GM19328 (cell line): ENCODE data around the gene HOXB4.

ENCODE experiments used
- ATAC-seq: cut with Tn5 transposase; IDR thresholded peaks from one replicate; pipeline ENCODE4 v1.9.1; 2021; ENCODE audit warnings: mild to moderate bottlenecking, moderate library complexity; ENCODE audit not compliant: unreplicated experiment

HOXB4 gene

DNA sequence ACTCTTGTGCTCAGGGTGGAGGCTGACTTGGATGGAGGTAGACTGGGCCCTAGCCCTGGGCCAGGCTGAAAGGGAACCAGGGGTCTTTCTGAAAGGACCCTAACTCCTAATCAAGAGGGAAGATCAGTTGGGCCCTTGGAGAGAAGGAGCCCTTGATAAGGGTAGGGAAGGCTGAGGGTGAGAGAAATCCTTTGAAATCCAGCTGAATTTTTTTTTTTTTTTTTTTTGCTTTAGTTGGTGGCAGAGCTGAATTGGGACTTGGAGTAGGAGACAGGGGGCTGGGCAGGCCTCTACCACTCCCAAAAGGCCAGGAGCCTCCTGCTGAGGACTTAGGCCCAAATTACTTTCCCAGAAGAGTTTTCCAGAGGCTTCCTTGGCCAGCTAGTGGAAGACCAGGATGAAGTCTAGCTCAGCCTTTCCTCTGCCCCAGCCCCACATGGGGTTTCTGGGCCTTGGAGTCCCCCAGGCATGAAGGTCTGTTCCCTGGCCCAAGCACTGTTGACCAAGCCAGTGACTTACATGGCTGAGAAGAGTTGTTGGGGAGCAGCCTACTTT is 12.5 kb upstream of the HOXB4 start:
- ATAC-seq, result no peak

DNA sequence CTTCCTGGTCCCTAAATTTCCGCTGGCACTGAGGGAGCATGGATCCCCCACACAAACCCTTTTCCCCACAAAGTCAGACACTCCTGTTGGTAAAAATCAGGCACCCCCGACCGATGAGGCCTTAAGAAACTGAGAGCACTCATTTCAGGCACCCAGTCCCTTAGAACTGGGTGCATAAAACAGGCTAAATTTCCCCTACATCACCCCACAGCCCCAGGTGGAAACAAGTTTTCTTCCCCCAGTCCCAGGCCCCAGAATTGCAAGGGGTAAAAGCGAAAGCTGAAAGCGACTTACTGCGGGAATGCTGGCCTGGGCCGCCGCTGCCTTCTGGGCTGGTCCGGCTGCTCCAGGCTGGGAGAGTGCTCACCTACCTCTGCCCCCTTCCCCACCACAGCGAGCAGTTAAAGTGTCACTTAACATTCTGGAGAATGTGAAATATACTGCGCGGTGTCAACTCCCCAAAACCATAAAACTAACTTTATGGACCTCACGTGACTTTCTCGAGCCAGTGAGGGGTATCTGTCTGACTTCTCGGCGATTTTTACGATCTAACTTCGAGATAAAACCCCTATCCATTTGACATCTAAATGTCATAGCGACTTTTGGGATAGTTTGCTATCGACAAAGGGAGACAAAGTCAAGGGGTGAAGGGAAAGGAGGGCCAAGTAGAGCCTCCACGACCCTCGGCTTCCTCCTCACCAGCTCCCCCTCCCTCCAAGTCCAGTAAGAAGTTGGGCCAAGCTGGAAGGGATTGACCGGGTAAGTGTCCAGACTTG is 11.9 kb upstream of the HOXB4 start, which contains the start of gene HOXB3:
TSS of gene HOXB3 (minus strand) at position 411 of the 776 bp plus-strand sequence. CDS start 37,767 bp downstream, outside the sequence.
- ATAC-seq, result no peak

DNA sequence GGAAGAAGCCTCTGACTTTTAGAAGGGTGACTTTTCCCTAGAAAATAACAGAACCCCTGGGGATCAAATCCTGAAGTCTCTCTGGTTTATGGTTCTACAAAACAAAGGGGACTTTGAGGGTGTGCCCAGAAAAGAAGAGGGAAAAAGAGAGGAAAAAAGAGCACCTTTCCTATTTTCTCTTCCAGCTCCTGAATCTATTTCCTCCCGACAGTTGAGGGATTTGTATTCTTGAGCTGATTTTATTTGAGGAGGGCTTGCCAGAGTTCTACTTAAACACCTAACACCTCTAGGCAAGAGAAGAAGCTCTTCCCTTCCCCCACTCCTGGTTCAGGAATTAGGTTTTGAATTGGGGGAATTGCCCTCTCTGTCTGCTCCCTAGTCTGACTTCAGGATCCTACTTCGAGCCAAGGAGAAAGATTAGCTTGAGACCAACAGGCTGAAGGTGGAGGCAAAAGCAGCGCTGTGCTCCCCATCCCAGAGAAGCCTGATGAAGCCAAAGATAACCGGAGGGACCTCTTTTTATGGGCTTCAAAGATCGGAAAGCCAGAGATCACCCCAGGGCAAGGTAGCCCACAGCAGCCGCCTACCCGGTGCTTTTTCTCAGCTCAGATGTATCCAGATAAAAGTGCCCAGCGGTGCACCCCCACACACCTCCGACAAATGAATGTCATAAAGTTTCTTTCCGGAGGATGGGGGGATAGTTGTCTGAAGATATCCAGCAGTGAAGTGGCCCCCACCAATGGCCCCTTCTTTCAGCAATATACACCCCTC is 11.1 kb upstream of the HOXB4 start:
- ATAC-seq, result no peak

DNA sequence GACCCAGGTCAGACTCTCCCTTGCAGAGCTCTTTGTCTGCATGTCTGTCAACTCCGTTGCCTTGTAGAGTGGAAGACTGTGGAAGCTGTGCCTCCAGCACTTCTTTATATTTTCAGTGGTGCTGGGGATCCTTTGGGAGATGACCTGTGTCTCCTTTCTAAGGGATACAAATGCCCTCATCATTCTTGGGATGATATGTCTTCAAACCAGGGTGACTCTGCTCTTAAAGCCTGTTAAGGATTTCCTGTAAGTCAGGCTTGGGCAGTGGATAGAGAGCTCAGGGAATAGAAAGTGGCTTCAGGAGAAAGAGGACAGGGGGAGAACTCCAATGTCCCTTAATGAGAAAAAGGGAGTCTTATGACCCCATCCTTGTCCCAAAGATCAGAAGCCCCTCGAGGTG is 10.4 kb upstream of the HOXB4 start:
- no peak for ATAC-seq

DNA sequence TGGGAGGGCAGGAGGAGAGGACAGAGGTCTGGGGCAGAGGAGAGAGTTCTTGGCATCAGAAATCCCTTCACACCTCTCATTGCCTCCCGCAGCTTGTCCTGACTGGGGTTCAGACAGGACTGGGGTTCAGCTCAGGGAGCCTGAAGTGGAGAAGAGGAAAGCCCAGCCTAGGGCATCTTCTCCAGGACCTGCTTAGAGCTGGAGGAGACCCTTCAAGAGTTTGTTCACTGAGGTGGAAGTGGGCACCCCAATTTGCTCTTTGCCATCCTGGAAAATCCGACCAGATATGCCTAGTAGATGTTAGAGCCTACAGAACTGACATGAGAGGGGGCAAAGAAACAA is 9.9 kb upstream of the HOXB4 start:
- ATAC-seq, result no peak

DNA sequence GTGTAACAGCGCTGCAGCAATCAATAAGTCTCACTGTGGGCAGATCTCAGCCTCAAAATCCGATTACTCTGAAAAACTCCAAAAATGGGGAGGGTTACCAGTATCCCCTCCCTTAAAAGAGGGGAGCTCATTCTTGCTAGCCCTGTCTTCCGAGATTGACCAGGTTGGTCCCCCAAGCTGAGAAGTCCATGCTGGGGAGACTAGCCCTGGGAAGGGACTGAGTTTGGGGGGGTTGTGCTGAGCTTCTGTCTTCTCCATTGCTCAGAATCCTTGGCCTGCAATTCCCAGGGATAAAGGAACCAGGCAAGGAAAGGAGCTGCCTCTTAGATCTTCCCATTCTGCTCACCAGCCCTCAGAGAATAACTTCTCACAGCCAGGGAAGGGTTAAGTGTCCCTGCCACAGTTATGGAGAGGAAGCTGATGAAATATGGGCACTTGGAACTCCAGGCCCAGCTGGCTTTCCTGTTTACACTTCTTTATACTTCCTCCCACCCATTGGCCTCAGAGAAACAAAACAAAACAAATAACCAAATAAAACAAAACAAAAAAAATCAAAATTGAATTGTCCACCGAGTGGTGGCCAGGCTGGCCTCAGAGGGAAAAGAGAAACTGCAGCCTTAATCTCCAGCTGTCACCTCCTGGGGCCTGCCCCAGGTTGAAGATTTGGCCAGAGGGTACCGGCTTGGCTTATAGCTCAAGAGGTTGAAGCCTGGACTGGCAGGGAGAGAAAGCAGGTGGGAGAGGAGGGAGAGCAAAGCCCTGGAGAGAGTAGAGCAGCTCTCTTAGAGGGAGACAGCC is 9.3 kb upstream of the HOXB4 start:
- no peak for ATAC-seq

DNA sequence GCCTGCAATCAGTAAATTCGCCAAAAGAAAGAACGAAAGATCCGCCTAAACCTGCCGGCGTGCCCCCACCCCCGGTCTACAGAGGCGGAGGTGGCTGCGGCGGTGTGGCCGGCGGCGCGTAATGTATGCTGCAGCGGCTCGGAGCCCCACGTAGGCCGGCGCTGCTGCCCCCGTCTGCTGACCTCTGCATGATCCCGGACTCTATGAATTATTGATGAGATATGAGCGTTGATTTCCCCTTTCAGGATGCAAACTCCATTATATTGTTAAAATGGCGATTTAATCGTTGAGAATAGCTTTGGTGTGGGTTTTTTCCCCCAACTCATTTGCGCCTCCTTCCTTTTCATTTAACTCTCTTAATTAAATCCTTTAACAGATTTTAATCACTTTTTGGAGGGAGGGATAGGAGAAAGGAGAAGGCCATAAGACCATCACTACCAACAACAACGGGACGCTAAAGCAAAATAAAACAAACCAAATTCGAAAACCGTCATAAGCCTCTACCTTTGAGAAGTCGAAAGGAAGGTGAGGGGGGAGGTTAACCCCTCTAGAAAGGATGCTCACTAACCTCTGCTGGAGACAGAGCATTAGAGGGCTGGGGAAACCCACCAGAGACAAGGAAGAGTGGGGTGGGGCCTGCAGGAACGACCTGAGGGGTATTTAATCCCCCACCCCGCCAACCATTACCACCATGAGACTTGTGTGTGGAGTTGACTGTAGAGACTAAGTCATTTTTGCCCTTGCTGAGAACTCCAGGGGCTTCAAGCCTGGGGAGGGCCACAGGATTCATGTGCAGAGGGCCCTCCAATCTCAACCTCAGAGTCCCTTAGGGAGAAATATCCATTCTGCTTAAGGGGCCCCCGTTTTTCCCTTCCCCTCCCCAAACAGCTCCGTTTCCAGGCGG is 8.5 kb upstream of the HOXB4 start:
- no peak for ATAC-seq

DNA sequence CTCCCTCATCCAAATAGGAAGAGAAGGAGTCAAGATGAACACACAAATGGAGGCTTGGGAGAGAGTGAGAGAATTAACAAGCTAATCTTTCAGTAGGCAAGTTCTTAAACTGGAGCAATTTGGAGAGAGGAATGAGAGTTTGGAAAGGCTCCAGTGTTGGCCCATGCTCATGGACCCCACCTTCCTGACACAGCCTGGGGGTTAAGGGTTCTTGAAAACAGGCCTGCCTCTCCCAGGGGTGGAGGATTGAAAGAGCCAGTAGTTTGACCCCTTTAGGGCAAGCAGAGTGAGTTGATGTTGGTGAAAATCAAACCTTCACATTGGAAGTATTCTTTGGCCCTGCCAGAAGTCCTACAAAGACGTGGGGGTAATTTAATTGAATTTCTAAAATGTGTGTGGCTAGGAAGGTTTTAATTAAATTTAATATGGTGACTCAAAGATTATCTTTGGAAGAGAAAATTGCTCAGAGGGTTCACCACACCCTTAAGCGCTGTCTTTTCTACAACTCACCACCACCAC is 6.1 kb upstream of the HOXB4 start:
- ATAC-seq, result no peak

DNA sequence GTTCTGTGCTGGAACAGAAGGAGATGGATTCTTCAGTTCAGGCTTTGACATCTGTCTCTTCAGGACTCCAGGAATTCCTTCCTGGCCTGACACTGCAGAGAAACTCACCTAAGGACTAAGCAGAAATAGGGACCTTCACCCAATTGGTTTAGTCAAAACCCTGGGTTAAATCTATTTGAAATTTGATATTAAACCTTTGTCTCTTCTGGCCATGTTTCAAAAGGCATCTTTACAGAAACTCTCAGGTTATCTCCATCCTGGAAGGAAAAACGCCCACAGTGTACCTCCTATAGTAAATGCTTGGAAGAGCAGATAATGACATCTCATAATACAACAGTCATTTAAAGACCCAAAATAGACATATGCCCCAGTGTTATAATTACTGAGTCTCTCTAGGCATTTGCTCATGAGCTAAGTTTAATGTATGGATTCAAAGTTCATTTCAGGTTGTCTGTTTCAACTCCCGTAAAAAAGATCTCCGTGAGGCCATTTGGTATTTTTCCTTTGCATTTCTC is 5.6 kb upstream of the HOXB4 start:
- no peak for ATAC-seq

DNA sequence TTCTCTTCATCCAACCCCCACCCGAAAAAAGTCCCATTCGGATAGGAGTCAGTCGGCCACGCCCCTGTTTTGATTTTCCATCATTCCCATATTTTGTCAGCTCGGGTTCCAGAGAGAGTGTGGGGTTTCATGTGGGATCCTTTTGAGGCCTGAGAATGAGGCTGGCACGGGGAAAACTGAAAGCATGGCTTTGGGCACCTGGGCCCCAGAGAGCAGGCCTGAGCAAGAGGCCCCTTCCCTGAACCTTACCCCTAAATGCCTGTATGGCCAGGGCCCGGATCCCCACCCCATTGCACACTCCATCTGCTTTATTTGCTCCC is 4.6 kb upstream of the HOXB4 start:
- ATAC-seq, result no peak

DNA sequence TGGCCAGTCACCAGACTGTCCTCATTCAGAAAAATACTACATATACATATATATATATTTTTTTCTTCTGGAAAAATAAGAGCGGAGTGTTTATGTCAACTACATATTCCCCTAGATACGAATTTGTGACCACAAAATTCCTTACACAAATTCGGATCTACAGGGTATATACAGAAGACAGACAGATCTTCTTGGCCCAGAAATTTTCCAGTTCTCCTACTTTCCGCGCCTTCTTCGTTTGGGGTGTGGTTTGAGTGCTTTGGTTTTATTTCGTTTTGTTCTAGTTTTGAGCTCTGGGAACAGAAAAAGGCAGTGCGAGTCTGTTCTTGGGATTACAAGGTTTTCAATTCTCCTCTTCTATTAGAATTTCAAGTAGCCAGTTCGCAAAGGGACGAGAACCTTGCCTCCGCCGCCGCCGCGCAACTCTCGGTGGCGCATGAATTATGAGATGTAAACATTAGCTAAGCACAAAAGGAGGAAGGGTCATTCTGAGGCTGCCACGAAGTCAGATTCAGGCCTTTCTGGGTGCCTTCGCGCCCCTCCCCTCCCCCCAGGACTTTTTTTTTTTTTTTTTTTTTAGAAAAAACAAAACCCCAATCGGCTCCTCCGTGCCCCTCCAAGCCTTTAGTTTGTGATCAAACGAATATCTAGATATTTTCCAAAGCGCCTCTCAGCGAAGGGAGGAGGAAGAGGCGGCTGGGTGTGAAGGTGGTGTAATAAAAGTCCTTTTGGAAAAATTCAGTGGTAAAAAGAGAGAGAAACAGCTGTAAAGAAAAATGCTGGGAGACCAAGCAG is 1.8 kb upstream of the HOXB4 start:
- ATAC-seq, result no peak

DNA sequence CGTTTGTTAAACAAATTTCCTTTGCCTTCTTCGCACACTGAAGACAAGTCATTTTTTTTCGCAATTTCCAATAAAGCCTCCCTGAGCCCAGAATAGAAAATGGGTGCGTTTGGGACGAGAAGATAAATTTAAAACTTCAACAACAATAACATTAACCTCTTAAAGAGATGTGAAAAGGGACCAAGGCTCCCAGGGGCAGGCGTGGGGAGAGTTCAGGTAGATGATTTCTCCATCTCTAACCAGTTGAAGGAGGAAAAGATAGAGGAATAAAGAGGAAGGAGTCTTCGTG is 1.3 kb upstream of the HOXB4 start:
- no peak for ATAC-seq

DNA sequence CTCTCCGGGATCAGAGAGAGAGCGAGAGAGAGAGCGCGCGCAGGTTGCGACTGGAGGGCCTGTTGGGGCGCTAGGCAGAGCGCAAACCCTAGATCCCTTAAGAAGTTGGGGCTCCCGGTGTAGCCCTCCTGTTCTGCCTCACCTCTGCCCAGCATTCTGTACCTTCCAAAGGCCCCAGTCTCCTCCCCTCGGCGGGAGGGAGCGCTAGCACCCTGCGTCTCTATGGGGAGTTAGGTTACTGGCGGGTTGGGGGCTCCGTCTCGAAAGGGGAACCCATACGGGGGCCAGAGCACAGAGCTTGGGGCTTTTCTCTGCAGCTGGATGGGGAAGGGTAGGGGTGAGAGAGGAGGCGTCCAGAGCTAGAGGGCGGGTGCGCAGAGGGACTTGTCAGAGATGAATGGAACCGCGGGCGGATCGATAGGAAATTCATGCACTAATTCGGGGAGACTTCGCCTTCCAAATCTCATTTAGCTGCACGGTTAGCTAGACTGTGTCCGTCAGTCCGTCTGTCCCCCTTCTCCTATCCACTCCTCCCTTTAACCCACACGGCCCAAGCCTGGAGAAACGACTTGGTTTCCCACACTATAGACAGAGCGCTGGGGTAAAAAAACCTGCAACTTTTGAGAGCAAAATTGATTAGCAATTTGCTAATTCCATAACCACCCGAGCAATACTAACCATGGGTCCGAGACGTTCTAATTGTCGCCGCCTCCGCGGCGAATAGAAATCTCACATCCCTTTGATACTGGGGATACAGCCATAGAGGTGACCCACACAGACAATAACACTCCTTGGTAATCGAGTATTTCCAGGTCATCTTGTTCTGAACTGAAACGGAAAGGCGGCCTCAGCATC is 693 bp upstream of the HOXB4 start:
- no peak for ATAC-seq

DNA sequence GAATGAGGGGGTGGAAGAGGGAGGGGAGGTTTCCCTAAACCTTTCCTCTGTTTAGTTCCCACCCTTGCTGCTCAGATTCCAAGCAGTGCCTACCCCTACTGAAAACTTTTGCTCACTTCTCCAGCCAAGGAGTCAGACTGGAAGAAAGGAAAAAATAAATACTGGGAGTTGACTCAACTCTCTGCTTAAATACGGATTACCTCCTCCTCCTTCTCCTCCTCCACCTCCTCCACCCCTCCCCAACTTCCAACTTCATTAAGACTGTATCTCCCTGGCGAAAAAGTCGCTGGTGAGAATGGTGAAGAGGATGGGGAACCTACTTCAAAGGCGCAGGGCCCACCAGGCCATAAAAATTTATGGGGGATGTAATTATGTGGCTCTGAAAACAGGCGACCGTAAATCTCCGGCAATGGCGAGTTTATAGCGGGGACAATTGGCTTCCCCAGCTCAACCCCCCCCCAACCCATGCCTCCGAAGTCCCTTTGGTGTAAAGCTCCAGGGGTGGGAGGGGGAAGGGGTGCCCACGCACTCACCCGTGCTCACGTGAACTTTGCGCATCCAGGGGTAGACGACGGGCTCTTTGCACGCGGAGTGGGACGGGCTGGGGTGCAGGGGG is 712 bp downstream of the HOXB4 start:
- no peak for ATAC-seq

DNA sequence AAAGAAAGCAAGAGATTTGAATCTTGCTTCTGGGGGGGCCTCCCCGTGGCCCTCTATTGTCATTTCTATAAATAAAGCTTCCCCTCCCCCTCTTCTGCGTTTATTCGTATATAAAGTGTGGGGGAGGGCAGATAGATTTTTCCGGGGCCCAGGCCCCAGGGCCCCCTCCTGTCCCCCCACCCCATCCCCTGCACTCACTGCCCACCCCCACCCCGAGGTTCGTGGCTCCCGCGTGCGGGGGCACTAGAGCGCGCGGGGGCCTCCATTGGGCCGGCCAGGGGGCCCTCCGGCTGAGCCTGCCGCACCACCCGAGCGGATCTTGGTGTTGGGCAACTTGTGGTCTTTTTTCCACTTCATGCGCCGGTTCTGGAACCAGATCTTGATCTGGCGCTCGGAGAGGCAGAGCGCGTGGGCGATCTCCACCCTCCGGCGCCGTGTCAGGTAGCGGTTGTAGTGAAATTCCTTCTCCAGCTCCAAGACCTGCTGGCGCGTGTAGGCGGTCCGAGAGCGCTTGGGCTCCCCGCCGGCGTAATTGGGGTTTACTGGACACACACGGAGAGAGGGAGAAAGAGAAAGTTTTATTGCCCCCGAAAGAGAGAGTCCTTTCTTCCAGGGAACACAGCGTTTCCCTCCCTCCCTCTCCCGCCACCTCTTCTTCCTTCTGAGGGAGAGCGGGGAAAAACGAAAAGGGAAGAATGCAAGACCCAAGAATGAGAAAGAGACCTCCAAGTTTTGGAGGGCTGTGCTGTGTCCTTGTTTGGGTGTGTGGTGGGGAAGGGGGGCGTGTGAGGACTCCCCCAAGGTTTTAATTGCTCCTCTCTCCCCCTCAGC is 1.5 kb downstream of the HOXB4 start:
- ATAC-seq, result no peak

DNA sequence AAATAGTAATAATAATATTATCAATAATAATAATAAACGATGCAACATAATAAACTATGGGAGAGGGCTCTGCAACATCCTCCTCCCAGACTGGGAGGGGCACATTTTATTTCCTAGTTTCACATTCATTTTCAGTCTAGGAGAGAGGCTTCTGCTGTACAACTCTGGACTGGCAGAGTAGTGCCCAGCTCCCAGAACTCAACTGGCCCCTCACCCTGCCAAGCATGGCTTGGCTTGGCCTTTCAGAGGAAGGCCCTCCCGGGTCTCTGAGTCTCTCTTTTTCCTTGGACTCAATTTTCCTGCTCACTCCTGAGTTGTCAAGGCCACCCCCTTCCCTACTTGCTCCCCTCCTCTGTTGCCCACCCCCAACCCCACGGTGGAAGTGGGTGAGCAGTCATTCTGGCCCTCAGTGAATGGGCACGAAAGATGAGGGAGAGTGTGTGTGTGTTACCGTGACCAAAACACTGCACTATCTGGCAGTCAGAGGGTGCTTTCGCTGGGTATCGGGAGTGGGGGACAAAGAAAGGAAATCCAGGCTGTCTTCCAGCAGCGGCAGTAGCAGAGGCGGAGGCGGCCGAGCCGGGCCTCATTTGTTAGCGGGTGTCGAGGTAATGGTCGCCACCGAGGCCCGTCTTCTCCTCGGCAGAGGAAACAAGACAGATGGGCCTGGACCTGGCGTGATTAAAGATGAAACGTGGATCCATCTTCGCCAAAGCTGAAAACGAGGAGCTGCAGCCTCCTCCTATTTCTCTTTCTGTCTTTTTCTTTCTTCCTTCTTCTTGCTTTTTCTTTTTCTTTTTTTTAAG is 2.3 kb downstream of the HOXB4 start:
- ATAC-seq, result no peak
